Immature natural killer cell (primary cell): ENCODE results near the gene KDM7A. TPM values are rescaled to one million over a fixed set of nuclear protein-coding genes. Genes with fewer than 3 reads are reported as not detected.
"Not testable (repeated sequence)": the region's sequence is repeated elsewhere in the genome, so short reads cannot be mapped to it uniquely, and the experiment has no call there.

Source experiments
- DNase-seq, 3 donors: peaks; one replicate each; pipeline ENCODE4 v3.0.0; 2022; ENCODE audit warnings: mixed read lengths in 1 of 3
- H3K27ac Mint-ChIP-seq, 6 donors: one replicate each; pipeline ENCODE4 v1.8.0; 2020; ENCODE audit warnings: mixed read lengths in 6 of 6, mild to moderate bottlenecking in 5 of 6, inconsistent platforms in 4 of 6, moderate library complexity in 3 of 6
- H3K27me3 Mint-ChIP-seq, 3 donors: one replicate each; pipeline ENCODE4 v1.8.0; 2020 to 2021; ENCODE audit warnings: low read depth in 3 of 3, mild to moderate bottlenecking in 3 of 3, mixed read lengths in 3 of 3, moderate library complexity in 3 of 3, inconsistent platforms in 1 of 3
- H3K36me3 Mint-ChIP-seq, 3 donors: one replicate each; pipeline ENCODE4 v1.8.0; 2020; ENCODE audit warnings: mixed read lengths in 3 of 3, inconsistent platforms in 2 of 3, mild to moderate bottlenecking in 2 of 3
- H3K4me1 Mint-ChIP-seq, 2 donors: one replicate each; pipeline ENCODE4 v1.8.0; 2020; ENCODE audit warnings: inconsistent platforms in 2 of 2, mild to moderate bottlenecking in 2 of 2, mixed read lengths in 2 of 2, moderate library complexity in 1 of 2
- H3K4me3 Mint-ChIP-seq, 5 donors: one replicate each; pipeline ENCODE4 v1.8.0; 2020; ENCODE audit warnings: mild to moderate bottlenecking in 5 of 5, mixed read lengths in 5 of 5, inconsistent platforms in 3 of 5, moderate library complexity in 3 of 5
- H3K9me3 Mint-ChIP-seq, 6 donors: one replicate each; pipeline ENCODE4 v1.8.0; 2020; ENCODE audit warnings: mild to moderate bottlenecking in 6 of 6, mixed read lengths in 6 of 6, inconsistent platforms in 4 of 6, moderate library complexity in 3 of 6
- polyA plus RNA-seq, 3 donors: library from polyadenylated mRNA; unstranded; fragments of 300-500 nt; fragmentation: Illumina TruSeq; gene quantifications; one replicate each; pipeline ENCODE4 v1.2.3, GENCODE V29; 2021

The KDM7A gene
- polyA plus RNA-seq, 3 donors from 2014 or later = 3.0 to 4.7 (median 4.5) TPM

DNA sequence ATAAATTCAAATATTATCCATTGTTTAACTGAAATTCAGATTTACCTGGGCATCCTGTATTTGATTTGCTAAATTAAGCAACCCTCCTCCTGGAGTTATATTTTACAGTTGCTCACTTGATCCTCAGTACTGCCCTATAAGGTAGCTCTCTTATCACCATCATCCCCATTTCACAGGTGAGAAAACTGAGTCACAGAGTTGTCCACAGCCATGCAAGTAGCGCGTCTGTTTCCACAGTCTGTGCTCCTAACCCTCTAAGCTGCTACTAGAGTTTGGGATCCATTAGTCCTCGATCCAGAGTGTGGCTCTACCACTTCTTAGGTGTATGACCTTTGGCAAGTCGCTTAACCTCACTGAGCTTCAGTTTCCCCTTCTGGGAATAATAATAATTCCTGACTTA lies 34.9 kb upstream of the KDM7A start:
- Mint-ChIP-seq H3K36me3 (no peaks in the 10 kb centered on the region), H3K27me3 (peaks cover 0 to 5% (median 4%) of the 10 kb centered on the region in 3 donors), H3K9me3 (no peaks in the 10 kb centered on the region), H3K4me3 (peak overlapping the region in 1 of 5 donors; percentile 79), H3K27ac (peak overlapping the region in 1 of 6 donors; percentile 81), H3K4me1 (peaks cover 36 to 44% of the 10 kb centered on the region in 2 donors)
- no peak for DNase-seq

DNA sequence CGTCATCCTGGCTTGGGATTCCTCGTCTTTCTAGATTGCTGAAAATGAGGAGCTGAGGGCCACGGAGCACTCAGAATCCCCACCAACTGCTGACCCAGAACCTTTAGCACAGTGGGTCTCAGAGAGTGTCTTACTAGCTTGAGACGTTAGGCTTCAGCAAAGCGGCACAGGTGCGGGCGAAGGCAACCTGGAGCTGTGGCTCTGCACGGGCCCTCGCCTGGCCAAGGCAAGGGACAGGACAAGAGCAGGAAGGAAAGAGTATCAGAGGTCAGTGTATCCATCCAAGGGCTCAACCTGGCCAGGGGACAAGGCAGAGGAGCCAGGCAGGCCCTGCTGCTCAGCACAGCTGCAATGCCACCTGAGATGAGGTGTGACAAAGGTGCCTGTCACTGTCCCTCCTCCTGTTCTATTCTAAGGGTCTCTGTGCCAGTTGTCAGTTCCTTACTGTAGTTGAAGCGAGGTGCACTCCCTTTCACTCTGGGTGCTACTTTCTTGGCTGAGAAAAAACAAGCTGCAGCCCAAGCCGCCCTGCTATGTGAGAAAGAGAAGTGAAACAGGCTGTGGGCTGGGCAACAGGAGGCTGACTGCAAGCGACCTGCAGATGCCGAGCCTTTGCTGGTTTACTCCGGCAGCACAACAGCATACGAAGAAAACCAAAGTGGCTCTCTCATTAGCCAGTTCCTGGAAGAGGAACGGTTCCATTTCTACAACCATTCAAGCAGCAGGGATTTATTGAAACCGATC lies 33.3 kb upstream of the KDM7A start:
- Mint-ChIP-seq H3K27me3 (peaks cover 0 to 5% (median 4%) of the 10 kb centered on the region in 3 donors), H3K36me3 (no peaks in the 10 kb centered on the region), H3K4me1 (peaks cover 28 to 34% of the 10 kb centered on the region in 2 donors), H3K4me3 (peak overlapping the region; percentile 44 to 82 (median 56)), H3K9me3 (no peaks in the 10 kb centered on the region), H3K27ac (peak overlapping the region; percentile 22 to 90 (median 76))
- DNase-seq = peak; percentile 10 to 58 (median 20)

DNA sequence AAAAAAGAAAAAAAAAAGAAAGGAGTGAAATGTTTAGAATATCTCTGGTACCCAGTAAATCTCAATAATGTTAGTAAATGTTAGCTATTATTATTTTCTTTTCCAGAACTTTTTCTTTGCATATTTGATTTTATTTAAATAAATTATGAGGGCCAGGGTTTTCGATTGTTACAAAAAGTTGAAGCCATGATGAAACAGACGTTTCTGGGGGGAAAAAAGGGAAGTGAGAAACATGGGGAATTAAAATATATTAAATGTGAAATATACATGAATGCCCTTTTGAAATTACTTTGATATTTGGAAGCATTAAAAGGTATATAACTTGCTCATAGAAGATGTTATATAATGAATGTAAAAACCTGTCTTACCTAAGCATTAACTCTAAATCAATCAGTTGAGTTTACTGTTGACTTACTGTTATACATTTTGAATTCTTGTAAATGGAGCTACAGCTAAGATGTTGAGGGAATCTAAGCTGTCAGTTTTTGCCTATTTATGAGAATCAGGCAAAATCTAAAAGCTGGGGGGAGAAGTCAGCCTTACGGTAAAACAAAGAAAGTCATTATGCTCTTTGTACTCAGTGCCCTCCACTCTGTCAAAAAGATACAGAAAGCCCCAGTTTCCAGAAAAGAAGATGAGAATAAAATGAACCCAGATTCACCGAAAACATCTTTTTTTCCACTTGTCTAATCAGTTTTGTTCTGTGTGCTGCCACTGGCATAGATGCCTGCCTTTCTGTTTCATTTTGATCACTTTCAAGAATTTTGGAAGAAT lies 30.0 kb upstream of the KDM7A start:
- H3K36me3 Mint-ChIP-seq = no peaks in the 10 kb centered on the region
- H3K27ac Mint-ChIP-seq = no peak overlapping the region
- H3K4me1 Mint-ChIP-seq = peaks cover 14 to 16% of the 10 kb centered on the region in 2 donors
- peaks cover 2 to 7% (median 7%) of the 10 kb centered on the region in 3 donors for H3K27me3 Mint-ChIP-seq
- H3K4me3 Mint-ChIP-seq = no peak overlapping the region
- no peak for DNase-seq
- peaks cover 0 to 6% (median under 1%) of the 10 kb centered on the region in 6 donors for H3K9me3 Mint-ChIP-seq

DNA sequence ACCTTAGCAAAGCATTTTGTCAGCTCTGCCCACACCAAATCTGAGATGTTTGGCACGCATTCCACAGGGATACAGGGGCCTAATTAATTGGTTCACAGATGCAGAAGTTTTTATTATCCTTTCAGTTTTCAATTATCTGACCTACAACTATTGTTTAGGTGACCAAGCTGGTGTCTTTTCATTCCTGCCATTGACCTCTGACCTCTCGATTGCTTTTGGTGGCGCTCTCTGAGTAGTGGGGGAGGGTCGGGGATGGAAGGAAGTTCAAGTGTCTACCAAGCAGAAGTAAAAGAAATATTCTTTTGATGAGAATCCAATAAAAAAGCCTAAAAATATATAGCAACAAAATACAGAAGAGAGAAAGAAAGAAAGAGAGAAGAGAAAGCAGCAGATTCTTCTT lies 28.8 kb upstream of the KDM7A start:
- Mint-ChIP-seq H3K36me3 (no peaks in the 10 kb centered on the region), H3K4me3 (no peak overlapping the region), H3K27ac (peak overlapping the region in 1 of 6 donors; percentile 18), H3K27me3 (peaks cover 2 to 7% (median 7%) of the 10 kb centered on the region in 3 donors), H3K9me3 (peaks cover 0 to 6% (median under 1%) of the 10 kb centered on the region in 6 donors), H3K4me1 (peaks cover 11 to 12% of the 10 kb centered on the region in 2 donors)
- DNase-seq = no peak

DNA sequence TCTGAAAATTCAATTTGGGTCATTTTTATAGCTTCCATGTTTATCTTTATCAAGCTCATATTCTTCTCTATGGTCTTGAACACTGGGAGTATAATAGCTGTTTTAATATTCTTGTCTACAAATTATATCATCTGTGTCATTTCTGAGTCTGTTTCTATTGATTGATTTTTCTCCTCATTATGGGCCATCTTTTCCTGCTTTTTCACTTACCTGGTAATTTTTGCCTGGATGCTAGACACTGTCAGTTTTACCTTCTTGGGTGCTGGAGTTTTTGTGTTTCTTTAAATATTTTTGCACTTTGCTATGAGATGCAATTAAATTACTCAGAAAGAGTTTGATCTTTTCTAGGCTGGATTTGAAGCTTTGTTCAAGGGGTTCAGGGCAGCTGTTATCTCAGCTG lies 26.8 kb upstream of the KDM7A start:
- Mint-ChIP-seq H3K4me1 (no peaks in the 10 kb centered on the region), H3K27ac (no peak overlapping the region), H3K4me3 (no peak overlapping the region), H3K36me3 (no peaks in the 10 kb centered on the region), H3K9me3 (peaks cover 0 to 6% (median under 1%) of the 10 kb centered on the region in 6 donors), H3K27me3 (peaks cover 2 to 5% (median 5%) of the 10 kb centered on the region in 3 donors)
- no peak for DNase-seq

DNA sequence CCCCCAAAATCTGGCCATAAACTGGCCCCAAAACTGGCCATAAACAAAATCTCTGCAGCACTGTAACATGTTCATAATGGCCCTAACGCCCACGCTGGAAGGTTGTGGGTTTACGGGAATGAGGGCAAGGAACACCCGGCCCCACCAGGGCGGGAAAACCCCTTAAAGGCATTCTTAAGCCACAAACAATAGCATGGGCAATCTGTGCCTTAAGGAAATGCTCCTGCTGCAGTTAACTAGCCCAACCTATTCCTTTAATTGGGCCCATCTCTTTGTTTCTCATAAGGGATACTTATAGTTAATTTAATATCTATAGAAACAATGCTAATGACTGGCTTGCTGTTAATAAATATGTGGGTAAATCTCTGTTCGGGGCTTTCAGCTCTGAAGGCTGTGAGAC lies 26.2 kb upstream of the KDM7A start:
- not testable (repeated sequence) for H3K36me3 Mint-ChIP-seq, H3K27me3 Mint-ChIP-seq, H3K27ac Mint-ChIP-seq, DNase-seq, H3K4me3 Mint-ChIP-seq, H3K9me3 Mint-ChIP-seq, H3K4me1 Mint-ChIP-seq

DNA sequence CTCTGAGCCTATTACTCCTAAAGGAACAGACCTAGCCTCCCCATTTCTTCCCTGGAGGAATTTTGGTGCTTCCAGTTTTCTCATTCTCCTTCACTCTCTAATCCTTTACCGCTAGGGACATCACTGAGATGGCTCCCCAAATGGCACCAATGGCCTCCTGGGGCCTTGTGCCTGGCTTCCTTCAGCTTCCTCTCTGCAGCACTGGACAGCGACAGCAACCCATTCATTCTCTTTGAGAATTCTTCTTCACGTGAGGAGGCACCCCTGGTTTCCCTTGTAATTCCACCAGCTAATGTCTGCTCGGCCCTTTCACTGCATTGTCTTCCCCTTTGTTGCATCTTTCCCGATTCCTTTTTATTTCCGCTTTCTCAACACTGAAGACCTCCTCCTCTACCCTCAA lies 24.6 kb upstream of the KDM7A start:
- Mint-ChIP-seq H3K27me3 (peaks cover 2 to 5% (median 5%) of the 10 kb centered on the region in 3 donors), H3K4me1 (no peaks in the 10 kb centered on the region), H3K4me3 (no peak overlapping the region), H3K9me3 (peaks cover 0 to 6% (median under 1%) of the 10 kb centered on the region in 6 donors), H3K27ac (peak overlapping the region in 1 of 6 donors; percentile 16), H3K36me3 (no peaks in the 10 kb centered on the region)
- DNase-seq = no peak

DNA sequence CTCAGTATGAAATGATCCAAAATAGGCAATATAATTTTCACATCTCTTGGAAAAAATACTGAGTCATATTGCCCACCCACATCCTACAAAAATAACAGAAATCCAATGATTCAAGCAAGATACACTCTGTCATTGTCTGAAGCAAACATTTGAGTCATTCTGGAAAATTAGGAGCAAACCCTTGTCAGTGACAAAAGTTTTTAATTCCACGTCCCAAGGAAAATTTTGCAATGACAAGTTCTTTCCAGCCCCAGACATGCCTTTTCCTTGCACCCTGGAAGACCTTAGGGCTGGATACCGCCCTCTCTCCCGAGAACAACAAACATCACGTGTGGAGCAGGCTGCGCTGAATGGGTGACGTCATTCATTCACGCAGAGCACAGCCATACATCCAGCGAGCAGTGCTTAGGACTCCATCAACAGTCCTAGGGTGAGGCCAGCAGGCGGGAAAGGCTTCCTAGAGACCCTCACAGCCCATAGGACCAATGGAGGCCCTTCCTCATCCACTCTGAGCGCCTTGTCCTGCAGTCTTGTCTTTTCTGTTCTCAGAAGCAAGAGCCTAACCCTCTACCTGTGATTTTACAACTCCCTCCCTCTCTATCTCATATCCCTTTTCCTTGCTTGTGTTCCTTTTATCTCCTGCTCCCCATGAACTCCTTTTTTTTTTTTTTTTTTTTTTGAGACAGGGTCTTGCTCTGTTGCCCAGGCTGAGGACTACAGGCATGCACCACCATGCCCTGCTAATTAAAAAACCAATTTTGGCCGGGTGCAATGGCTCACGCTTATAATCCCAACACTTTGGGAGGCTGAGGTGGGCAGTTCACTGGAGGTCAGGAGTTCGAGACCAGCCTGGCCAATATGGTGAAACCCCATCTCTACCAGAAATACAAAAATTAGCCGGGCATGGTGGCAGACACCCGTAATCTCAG lies 23.5 kb upstream of the KDM7A start:
- DNase-seq = no peak
- H3K27me3 Mint-ChIP-seq = peaks cover 2 to 5% (median 5%) of the 10 kb centered on the region in 3 donors
- H3K9me3 Mint-ChIP-seq = peaks cover 0 to 6% (median under 1%) of the 10 kb centered on the region in 6 donors
- H3K4me3 Mint-ChIP-seq = no peak overlapping the region
- no peak overlapping the region for H3K27ac Mint-ChIP-seq
- peaks cover 0 to 5% (median 0%) of the 10 kb centered on the region in 3 donors for H3K36me3 Mint-ChIP-seq
- H3K4me1 Mint-ChIP-seq = no peaks in the 10 kb centered on the region

DNA sequence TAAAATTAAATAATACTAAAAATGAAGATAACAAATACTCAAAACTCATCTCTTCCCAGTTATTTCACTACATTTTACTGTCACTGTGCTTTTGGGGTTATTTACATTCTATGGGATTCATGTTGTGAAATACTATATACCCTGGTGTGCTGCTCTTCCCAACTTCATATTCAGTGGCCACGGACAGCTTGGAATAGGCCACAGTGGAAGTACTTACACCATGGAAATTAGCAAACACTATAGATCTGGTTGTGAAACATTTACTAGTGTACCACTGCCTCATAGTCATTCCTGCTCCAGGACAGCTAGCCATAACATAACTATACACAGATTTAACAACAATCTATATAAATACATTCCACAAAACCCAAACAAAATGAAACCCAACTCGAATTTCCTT lies 21.2 kb upstream of the KDM7A start:
- no peak overlapping the region for H3K4me3 Mint-ChIP-seq
- H3K27me3 Mint-ChIP-seq = peaks cover 0 to 3% (median 1%) of the 10 kb centered on the region in 3 donors
- no peaks in the 10 kb centered on the region for H3K4me1 Mint-ChIP-seq
- H3K9me3 Mint-ChIP-seq = no peaks in the 10 kb centered on the region
- peaks cover 0 to 5% (median 0%) of the 10 kb centered on the region in 3 donors for H3K36me3 Mint-ChIP-seq
- H3K27ac Mint-ChIP-seq = no peak overlapping the region
- no peak for DNase-seq

DNA sequence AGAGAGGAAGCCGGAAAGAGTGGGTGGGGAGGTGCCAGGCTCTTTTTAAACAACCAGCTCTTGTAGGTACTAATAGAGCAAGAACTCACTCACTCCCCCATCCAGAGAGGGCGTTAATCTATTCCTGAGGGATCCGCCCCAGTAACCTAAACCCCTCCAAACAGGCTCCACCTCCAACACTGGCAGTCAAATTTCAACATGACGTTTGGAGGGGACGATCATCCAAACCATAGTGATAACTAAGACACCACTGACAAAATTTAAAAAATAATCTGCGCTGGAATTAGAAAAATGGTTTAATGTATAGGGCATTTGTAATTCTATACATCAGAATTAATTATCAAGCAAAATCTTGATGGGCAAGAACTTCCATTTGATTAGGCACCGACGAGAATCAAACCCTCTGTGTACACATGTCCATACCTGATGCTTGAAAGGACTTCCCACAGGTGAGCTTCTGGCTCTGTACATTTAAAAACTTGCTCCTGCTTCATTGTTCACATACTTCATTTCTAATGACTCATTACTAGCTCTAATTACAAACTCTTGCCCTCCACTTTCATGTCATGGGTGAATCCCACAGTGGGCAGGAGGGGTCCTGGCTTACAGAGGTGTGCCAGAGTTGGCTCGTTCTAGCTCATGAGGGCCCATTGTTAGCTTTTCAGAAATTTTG lies 20.6 kb upstream of the KDM7A start:
- no peak for DNase-seq
- H3K27ac Mint-ChIP-seq = no peak overlapping the region
- H3K9me3 Mint-ChIP-seq = no peaks in the 10 kb centered on the region
- H3K27me3 Mint-ChIP-seq = peaks cover 0 to 5% (median 1%) of the 10 kb centered on the region in 3 donors
- H3K4me1 Mint-ChIP-seq = no peaks in the 10 kb centered on the region
- H3K36me3 Mint-ChIP-seq = peaks cover 0 to 5% (median 0%) of the 10 kb centered on the region in 3 donors
- H3K4me3 Mint-ChIP-seq = no peak overlapping the region

DNA sequence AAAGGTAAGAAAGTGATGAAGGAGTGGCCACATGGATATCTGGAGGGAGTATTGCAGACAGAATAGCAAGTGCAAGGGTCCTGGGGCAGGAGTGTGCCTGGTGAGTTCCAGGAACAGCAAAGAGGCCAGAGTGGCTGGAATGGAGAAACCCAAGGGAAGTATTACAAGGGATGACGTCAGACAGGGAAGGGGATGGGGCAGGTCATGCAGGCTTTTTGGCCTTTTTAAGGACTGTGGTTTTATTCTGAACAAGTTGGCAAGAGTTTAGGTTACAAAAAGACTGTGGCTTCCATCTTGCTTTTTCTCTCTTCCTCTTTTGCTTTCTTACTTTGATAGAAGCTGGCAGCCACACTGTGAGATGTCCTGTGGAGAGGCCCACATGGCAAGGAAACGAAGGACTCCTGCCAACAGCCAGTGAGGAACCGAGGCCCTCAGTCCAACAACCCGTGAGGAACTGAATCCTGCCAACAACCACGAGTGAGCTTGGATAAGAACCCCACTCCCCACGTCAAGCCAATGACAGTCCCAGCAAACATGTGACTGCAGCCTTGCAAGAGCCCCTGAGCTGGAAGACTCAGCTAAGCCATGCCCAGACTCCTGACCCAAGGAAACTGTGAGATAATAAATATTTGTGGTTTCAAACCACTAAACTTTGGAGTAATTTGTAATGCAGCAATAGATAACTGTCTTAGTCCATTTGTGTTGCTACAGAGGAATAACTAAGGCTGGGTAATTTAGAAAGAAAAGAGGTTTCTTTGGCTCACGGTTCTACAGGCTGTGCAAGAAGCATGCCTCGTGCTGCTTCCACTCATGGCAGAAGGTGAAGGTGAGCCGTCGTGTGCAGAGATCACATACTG lies 19.8 kb upstream of the KDM7A start:
- Mint-ChIP-seq H3K9me3 (no peaks in the 10 kb centered on the region), H3K27me3 (peaks cover 0 to 5% (median 1%) of the 10 kb centered on the region in 3 donors), H3K27ac (no peak overlapping the region), H3K4me1 (no peaks in the 10 kb centered on the region), H3K36me3 (peaks cover 0 to 5% (median 0%) of the 10 kb centered on the region in 3 donors), H3K4me3 (no peak overlapping the region)
- DNase-seq = no peak

DNA sequence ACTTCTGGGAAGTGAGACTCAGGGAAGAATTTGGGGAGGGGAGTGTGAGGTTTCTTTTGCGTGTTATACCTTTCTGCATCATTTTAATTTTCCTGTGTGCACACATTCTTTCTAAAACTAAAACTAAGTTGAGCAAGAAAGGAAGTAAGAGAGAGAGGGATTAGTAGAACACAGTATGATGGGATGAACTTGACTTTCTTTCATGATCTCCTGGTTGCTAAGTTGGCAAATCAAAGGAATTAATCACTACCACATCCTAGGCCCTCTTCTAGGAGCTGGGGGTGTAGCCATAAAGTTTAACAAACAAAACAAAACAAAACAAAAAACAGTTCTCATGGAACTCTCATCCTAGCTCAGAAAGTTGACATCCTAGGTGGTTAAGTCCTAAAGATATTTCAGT lies 19.1 kb upstream of the KDM7A start:
- no peak overlapping the region for H3K27ac Mint-ChIP-seq
- peaks cover 0 to 5% (median 0%) of the 10 kb centered on the region in 3 donors for H3K36me3 Mint-ChIP-seq

More for the DNA sequence above, 19.1 kb upstream of the KDM7A start:
- no peak for DNase-seq
- Mint-ChIP-seq H3K27me3 (peaks cover 0 to 5% (median 1%) of the 10 kb centered on the region in 3 donors), H3K4me1 (no peaks in the 10 kb centered on the region), H3K9me3 (no peaks in the 10 kb centered on the region), H3K4me3 (no peak overlapping the region)
